H9 (cell line): ENCODE results near the gene TBX5. TPM values are rescaled to one million over a fixed set of nuclear protein-coding genes. Genes with fewer than 3 reads are reported as not detected.

Experiments used
- DNase-seq: peaks from one replicate; pipeline ENCODE4 v3.0.0-alpha.2; 2017
- H2AFZ ChIP-seq: one replicate; pipeline ENCODE4 v1.6.1; 2013; ENCODE audit warnings: mild to moderate bottlenecking, low read length, control low read depth, moderate library complexity
- H2AK5ac ChIP-seq: 2 replicates; pipeline ENCODE4 v1.6.1; 2013; ENCODE audit warnings: low read length, control low read depth, mixed read lengths; ENCODE audit not compliant: insufficient read length
- H2BK120ac ChIP-seq: one replicate; pipeline ENCODE4 v1.6.1; 2013; ENCODE audit warnings: low read depth, mild to moderate bottlenecking, low read length, control low read depth, inconsistent platforms; ENCODE audit not compliant: poor library complexity, severe bottlenecking
- H2BK12ac ChIP-seq: 2 replicates; pipeline ENCODE4 v1.6.1; 2013; ENCODE audit warnings: low read length, control low read depth, mixed read lengths, low read depth; ENCODE audit not compliant: insufficient read length
- H2BK15ac ChIP-seq: 2 replicates; pipeline ENCODE4 v1.6.1; 2013; ENCODE audit warnings: low read depth, low read length, control low read depth
- H2BK20ac ChIP-seq: one replicate; pipeline ENCODE4 v1.6.1; 2013; ENCODE audit warnings: low read depth, mild to moderate bottlenecking, low read length, control low read depth, inconsistent platforms; ENCODE audit not compliant: poor library complexity, severe bottlenecking
- H2BK5ac ChIP-seq: 2 replicates; pipeline ENCODE4 v1.6.1; 2013; ENCODE audit warnings: low read length, control low read depth, mixed read lengths; ENCODE audit not compliant: insufficient read length
- H3K14ac ChIP-seq: 2 replicates; pipeline ENCODE4 v1.6.1; 2013; ENCODE audit warnings: low read length, control low read depth; ENCODE audit not compliant: insufficient read depth
- H3K18ac ChIP-seq: 2 replicates; pipeline ENCODE4 v1.6.1; 2013; ENCODE audit warnings: low read depth, mild to moderate bottlenecking, mixed read lengths, low read length, control low read depth; ENCODE audit not compliant: insufficient read length
- H3K23ac ChIP-seq: 2 replicates; pipeline ENCODE4 v1.6.1; 2013; ENCODE audit warnings: low read length, control low read depth, mixed read lengths, low read depth; ENCODE audit not compliant: insufficient read length
- H3K23me2 ChIP-seq: 2 replicates; pipeline ENCODE4 v1.6.1; 2013; ENCODE audit warnings: low read depth, mild to moderate bottlenecking, mixed read lengths, low read length, control low read depth; ENCODE audit not compliant: insufficient read length, poor library complexity, severe bottlenecking
- H3K27ac ChIP-seq: 2 replicates; pipeline ENCODE4 v1.5.1; 2013; ENCODE audit warnings: low read length, control low read depth, mixed read lengths, low read depth; ENCODE audit not compliant: insufficient read length
- H3K27me3 ChIP-seq: 2 replicates; pipeline ENCODE4 v1.6.1; 2013; ENCODE audit warnings: low read length, control low read depth, inconsistent platforms; ENCODE audit not compliant: insufficient read depth
- H3K4ac ChIP-seq: 2 replicates; pipeline ENCODE4 v1.6.1; 2013; ENCODE audit warnings: low read depth, mild to moderate bottlenecking, control low read depth, inconsistent platforms, low read length, moderate library complexity
- H3K4me1 ChIP-seq: 2 replicates; pipeline ENCODE4 v1.6.1; 2013; ENCODE audit warnings: low read length, control low read depth, inconsistent platforms; ENCODE audit not compliant: insufficient read depth
- H3K4me2 ChIP-seq: 2 replicates; pipeline ENCODE4 v1.6.1; 2013; ENCODE audit warnings: low read length, control low read depth, mixed read lengths; ENCODE audit not compliant: insufficient read length, insufficient read depth
- H3K56ac ChIP-seq: 2 replicates; pipeline ENCODE4 v1.6.1; 2013; ENCODE audit warnings: low read depth, mild to moderate bottlenecking, mixed read lengths, low read length, control low read depth; ENCODE audit not compliant: insufficient read length
- H3K79me1 ChIP-seq: 2 replicates; pipeline ENCODE4 v1.6.1; 2013; ENCODE audit warnings: low read depth, mild to moderate bottlenecking, moderate library complexity, low read length, control low read depth, inconsistent platforms; ENCODE audit not compliant: insufficient read depth, poor library complexity, severe bottlenecking
- H3K79me2 ChIP-seq: 2 replicates; pipeline ENCODE4 v1.6.1; 2013; ENCODE audit warnings: low read length, control low read depth, inconsistent platforms; ENCODE audit not compliant: insufficient read depth
- H3K9ac ChIP-seq: 2 replicates; pipeline ENCODE4 v1.6.1; 2013; ENCODE audit warnings: low read length, control low read depth, mixed read lengths; ENCODE audit not compliant: insufficient read length; ENCODE audit errors: extremely low read depth
- H3K9me3 ChIP-seq: one replicate; pipeline ENCODE4 v1.6.1; 2013; ENCODE audit warnings: low read depth, low read length, inconsistent platforms; ENCODE audit not compliant: control insufficient read depth
- H3T11ph ChIP-seq: one replicate; pipeline ENCODE4 v1.6.1; 2013; ENCODE audit warnings: mild to moderate bottlenecking, low read length, control low read depth, inconsistent platforms
- H4K20me1 ChIP-seq: one replicate; pipeline ENCODE4 v1.6.1; 2013; ENCODE audit not compliant: control insufficient read depth, insufficient read length, insufficient read depth
- H4K5ac ChIP-seq: 2 replicates; pipeline ENCODE4 v1.6.1; 2013; ENCODE audit warnings: low read depth, mild to moderate bottlenecking, mixed read lengths, low read length, control low read depth; ENCODE audit not compliant: insufficient read length
- H4K8ac ChIP-seq: replicated peaks from 2 replicates; pipeline ENCODE4 v1.6.1; 2013; ENCODE audit warnings: low read length, control low read depth, mixed read lengths, low read depth; ENCODE audit not compliant: insufficient read length
- H4K91ac ChIP-seq: 2 replicates; pipeline ENCODE4 v1.6.1; 2013; ENCODE audit warnings: low read depth, mild to moderate bottlenecking, moderate library complexity, mixed read lengths, low read length, control low read depth; ENCODE audit not compliant: insufficient read length
- H3K27ac Mint-ChIP-seq, 3 experiments: 2 replicates in 2 of 3; 3 replicates in 1 of 3; pipeline ENCODE4 v1.8.0; 2020 to 2021; ENCODE audit warnings: mixed read lengths in 3 of 3, mild to moderate bottlenecking in 1 of 3, moderate library complexity in 1 of 3
- H3K27me3 Mint-ChIP-seq: 2 replicates; pipeline ENCODE4 v1.8.0; 2021; ENCODE audit warnings: low read depth, mild to moderate bottlenecking, moderate library complexity, mixed read lengths
- H3K36me3 Mint-ChIP-seq, 3 experiments: 2 replicates in 2 of 3; 3 replicates in 1 of 3; pipeline ENCODE4 v1.8.0; 2020 to 2021; ENCODE audit warnings: low read depth in 3 of 3, mixed read lengths in 3 of 3; ENCODE audit not compliant: insufficient read depth in 1 of 3
- H3K4me1 Mint-ChIP-seq, 2 experiments: 2 replicates each; pipeline ENCODE4 v1.8.0; 2020; ENCODE audit warnings: mixed read lengths in 2 of 2
- H3K4me3 Mint-ChIP-seq, 2 experiments: 2 replicates in 1 of 2; 3 replicates in 1 of 2; pipeline ENCODE4 v1.8.0; 2020 to 2021; ENCODE audit warnings: mild to moderate bottlenecking in 2 of 2, mixed read lengths in 2 of 2, moderate library complexity in 1 of 2
- H3K9me3 Mint-ChIP-seq, 2 experiments: 2 replicates in 1 of 2; 3 replicates in 1 of 2; pipeline ENCODE4 v1.8.0; 2020; ENCODE audit warnings: mild to moderate bottlenecking in 2 of 2, mixed read lengths in 2 of 2, moderate library complexity in 1 of 2
- CTCF ChIP-seq: fragments of 200-600 bp; sonication (generic); conservative IDR thresholded peaks from 3 replicates; pipeline ENCODE4 v1.8.0; 2021; ENCODE audit warnings: antibody characterized with exemption, mild to moderate bottlenecking
- WGBS: extraction: QIAGEN DNeasy Blood & Tissue Kit; methylation state at CpG from one replicate; pipeline ENCODE4 v1.1.7; 2013; ENCODE audit warnings: missing lambda C conversion rate, low lambda C conversion rate, mixed read lengths; ENCODE audit not compliant: insufficient read length; ENCODE audit errors: extremely low coverage; 5-methylcytosine and 5-hydroxymethylcytosine counted together
- total RNA-seq: library from RNA; stranded (reverse); gene quantifications from 2 replicates; pipeline ENCODE4 v1.2.1, GENCODE V29; 2021

Gene TBX5
- total RNA-seq, 1 experiment from 2014 or later, result not detected

GRCh38 chr12:114335607-114336006, 70.3 kb downstream of the TBX5 start:
- H3K79me2 ChIP-seq, result no peaks in the 10 kb centered on the region
- H3K27me3 Mint-ChIP-seq, result peaks cover 1% of the 10 kb centered on the region
- H2AFZ ChIP-seq, result no peak overlapping the region
- H3K56ac ChIP-seq, result no peak overlapping the region
- H3K9me3 ChIP-seq, result no peaks in the 10 kb centered on the region
- H3K27me3 ChIP-seq, result no peaks in the 10 kb centered on the region
- H3K4me1 Mint-ChIP-seq, result peaks cover 18 to 24% of the 10 kb centered on the region in 2 experiments
- TF ChIP-seq CTCF, result no peak
- DNase-seq, result peak; percentile 49
- H3K23ac ChIP-seq, result no peak overlapping the region
- H3K23me2 ChIP-seq, result no peaks in the 10 kb centered on the region
- H3K9me3 Mint-ChIP-seq, result peaks cover 8 to 9% of the 10 kb centered on the region in 2 experiments
- H3T11ph ChIP-seq, result no peak overlapping the region
- H3K4ac ChIP-seq, result no peak overlapping the region
- no peak overlapping the region for H3K4me2 ChIP-seq
- peaks cover 3% of the 10 kb centered on the region; the same call in 1 of the 2 replicates for H3K4me1 ChIP-seq
- H3K14ac ChIP-seq, result no peak overlapping the region
- H4K91ac ChIP-seq, result no peak overlapping the region
- no peak overlapping the region for H4K8ac ChIP-seq
- H3K9ac ChIP-seq, result no peak overlapping the region
- no peak overlapping the region for H2BK15ac ChIP-seq
- H2BK5ac ChIP-seq, result no peak overlapping the region
- H3K36me3 Mint-ChIP-seq, result peaks cover 0 to 7% (median 4%) of the 10 kb centered on the region in 3 experiments; a peak in 3 of 7 replicates
- H3K27ac ChIP-seq, result no peak overlapping the region
- no peak overlapping the region for H2BK120ac ChIP-seq
- no peaks in the 10 kb centered on the region for H3K79me1 ChIP-seq
- no peak overlapping the region for H3K27ac Mint-ChIP-seq
- no peak overlapping the region for H2AK5ac ChIP-seq
- H4K20me1 ChIP-seq, result no peaks in the 10 kb centered on the region
- no peak overlapping the region for H2BK20ac ChIP-seq
- WGBS, result no CpG with 5 or more reads among the region's 5 CpGs
- no peak overlapping the region for H3K4me3 Mint-ChIP-seq
- no peak overlapping the region for H4K5ac ChIP-seq
- no peak overlapping the region for H2BK12ac ChIP-seq
- H3K18ac ChIP-seq, result no peak overlapping the region
